GM21423 (cell line): Measurements from ENCODE around the gene PA2G4.

Experiments used
- ATAC-seq: cut with Tn5 transposase; IDR thresholded peaks from one replicate; pipeline ENCODE4 v1.9.1; 2021; ENCODE audit warnings: mild to moderate bottlenecking, moderate library complexity; ENCODE audit not compliant: unreplicated experiment

The PA2G4 gene

DNA sequence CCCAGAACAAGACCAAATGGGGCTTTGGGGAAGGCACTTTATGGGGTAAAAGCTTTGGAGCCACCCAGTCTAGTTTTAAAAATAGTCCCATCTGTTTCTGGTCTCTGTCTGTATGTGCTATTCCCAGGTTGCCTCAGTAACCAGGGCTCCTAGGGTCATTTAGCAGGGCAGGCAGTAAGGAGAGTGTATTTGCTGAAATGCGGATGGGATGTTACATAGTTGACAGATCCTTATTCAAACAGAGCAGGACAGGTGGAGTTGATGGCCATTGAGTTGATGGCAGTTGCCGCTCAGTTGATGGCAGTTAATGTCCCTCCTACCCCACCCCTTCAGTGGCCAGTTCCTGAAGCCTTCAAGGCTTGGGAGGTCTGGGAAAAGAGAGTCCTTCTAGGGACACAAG lies 18.3 kb downstream of the PA2G4 start:
- no peak for ATAC-seq

DNA sequence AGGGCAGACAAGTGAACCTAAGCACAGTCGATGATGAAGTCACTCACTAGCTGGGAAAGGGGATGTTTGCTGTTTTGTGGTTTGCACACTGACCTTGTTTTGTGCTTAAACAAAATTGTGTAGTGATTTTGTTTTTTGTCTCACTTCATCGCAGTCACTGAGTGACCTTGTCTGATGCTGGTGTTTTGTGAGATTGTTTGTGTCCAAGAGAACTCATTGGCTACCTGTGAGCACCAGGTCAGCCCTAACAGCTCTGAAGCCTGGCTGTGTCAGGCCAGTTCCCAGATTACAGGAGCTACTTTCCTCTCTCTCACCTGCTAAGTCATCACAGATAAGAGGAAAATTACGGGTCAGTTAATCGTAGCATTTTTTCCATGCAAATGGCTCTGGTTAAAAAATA lies 19.8 kb downstream of the PA2G4 start:
- ATAC-seq: no peak

DNA sequence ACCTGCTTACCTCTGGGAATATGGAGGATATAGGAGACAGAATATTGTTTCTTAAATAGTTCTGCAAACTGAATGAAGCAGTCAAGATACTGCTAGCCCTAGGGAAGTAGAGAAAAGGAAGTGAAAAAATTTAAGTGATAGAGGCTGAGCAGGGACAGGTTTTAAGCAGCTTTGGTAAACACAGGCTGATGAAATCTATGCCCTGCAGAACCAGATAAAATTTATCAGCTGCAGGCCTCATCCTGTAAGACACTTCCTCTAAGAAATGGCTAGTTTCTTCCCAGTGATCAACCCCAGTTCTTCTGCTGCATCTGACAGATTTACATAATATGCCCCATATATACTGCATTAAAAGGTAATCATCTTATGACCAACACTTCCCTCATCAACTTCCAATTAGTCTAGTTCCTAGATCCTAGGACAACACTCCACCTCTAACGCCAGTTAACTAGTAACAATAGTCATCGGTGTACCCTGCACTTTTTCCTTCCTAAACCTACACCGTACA lies 22.4 kb downstream of the PA2G4 start:
- no peak for ATAC-seq

DNA sequence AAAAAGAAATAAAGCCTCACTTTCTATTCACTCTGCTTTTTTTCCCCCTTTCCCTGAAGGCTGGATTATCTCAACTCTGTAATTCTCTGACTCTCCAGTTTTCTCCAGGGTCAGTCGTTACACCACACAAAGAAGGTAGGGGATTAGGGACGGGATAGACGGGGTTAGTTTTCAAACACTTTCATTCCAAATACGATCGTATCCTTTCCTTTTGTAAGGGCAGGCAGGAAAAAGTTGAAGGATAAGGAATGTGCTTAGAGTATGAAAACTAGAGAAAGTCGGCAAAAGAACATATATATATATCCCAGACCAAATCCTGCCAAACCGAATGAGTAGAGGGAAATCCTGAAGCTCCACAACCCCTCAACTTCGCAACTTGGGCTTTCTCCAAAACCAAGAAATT lies 23.1 kb downstream of the PA2G4 start:
- no peak for ATAC-seq

DNA sequence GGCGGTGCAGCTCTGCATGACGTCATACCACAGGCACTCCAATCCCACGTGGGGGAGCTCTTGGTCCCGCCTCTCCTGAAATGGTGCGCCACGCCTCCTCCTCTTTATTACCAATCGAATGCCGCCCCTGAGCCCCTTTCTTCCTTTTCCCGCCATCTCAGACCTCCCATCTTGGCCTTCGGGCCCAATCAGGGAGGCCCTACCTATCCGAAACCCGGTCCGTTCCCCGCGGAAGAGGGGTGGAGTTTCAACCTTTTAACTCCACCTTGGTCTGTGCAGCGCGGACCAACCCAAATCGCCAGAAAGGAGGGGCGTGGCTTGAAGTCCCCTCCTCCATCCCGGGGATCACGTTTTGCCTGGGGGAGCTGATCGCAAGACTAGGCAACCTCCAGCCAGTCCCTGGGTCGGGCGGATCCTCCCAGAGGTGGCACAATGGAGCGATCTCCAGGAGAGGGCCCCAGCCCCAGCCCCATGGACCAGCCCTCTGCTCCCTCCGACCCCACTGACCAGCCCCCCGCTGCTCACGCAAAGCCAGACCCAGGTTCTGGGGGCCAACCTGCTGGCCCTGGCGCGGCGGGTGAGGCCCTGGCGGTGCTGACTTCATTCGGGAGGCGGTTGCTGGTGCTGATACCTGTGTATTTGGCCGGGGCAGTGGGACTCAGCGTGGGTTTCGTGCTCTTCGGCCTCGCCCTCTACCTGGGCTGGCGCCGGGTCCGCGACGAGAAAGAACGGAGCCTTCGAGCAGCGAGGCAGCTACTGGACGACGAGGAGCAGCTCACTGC lies 23.7 kb downstream of the PA2G4 start, which contains the start of gene ESYT1:
Gene ESYT1 (plus strand): TSS at position 380 of the 782 bp plus-strand sequence. CDS start 53 bp downstream, at position 433.
- ATAC-seq: peak; percentile 86

DNA sequence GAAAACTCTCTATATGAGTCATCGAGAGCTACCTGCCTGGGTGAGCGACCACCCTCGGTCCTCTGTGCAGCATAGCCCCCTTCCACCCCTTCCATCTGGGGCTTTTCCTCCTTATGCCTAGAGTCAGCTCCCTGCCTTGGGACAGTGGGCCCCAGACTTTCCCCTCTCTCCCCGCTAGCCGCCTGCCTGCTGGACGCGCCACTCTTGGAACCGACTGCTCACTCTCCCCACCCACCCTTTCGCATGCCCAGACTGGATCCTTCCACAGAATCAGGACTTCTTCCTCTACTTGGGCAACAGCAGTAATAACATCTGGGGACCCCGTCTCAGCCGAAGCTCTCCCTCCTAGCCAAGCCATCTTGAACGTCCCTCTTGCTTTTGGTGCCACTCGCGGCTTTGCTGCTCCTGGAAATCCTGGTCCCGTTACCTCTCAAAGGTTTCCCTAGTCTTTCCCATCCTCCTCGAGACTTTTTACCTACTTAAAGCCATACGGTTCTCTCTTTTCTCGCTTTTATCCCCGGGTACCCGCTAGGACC lies 24.4 kb downstream of the PA2G4 start:
- ATAC-seq: no peak

DNA sequence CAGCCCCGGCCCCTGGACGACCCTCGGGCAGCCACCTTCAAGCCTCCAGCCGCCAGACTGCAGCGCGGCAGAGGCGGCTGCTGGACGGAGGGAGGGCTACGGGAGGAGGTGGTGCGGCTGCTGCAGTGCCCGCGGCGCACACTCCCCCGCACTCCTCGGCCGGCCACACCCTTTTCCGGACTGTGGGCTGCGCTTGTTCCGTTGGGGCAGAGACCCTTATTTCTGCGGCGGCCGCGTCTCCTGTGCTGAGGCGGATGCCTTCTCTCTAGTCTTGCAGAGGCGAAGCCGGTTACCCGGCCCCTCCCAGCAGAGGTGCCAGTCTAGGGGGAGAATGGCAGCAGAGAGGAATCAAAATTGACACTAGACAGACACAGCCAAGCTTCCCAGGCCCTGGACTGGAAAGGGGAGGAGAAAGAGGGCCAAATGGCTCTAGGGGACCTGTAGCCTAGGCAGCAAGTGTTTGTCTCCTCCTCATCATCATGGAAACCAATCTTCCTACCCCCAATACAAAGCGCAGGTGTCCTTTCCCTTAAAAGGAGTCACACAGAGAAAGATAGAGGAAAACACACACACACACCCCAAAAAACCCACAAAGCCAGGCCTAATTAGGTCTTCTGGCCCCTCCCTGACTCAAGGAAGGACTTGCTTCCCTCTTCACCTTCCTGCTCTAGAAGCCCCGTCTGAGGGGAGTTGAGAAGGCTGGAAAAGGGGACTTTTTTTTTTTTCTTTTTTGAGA lies 25.0 kb downstream of the PA2G4 start:
- no peak for ATAC-seq

DNA sequence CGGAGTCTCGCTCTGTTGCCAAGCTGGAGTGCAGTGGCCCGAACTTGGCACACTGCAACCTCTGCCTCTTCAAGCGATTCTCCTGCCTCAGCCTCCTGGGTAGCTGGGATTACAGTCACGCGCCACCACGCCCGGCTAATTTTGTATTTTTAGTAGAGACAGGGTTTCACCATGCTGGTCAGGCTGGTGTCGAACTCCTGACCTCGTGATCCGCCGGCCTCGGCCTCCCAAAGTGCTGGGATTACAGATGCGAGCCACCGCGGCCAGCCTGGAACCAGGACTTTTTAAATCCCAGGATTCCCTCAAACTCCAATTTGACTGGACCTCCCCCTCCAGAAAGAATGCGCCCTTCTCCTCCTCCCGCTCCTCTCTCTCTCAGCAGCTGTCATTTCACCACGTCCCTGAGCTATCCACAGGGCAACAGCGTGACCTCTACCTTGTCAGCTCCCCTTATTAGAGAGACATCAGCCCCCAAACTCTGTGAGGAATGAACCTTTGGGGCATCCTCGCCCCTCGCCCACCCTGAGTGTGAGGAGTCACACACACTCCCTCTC lies 25.7 kb downstream of the PA2G4 start:
- no peak for ATAC-seq

DNA sequence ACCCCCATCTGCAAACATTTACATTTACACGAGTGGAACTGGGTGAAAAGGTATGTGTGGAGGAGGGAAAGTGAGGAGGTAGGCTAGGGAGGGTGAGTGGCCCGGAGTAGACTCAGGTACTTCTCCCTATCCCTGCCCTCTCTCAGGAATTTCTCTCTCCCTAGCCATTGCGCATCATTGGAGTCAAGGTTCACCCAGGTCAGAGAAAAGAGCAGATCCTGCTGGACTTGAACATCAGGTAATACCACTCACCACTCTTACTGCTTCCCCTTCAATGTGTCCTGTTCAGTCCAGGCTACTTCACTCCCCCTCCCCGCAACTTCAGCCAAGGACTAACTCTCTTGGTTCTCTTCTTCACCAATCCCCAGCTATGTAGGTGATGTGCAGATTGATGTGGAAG lies 26.5 kb downstream of the PA2G4 start:
- ATAC-seq: no peak

DNA sequence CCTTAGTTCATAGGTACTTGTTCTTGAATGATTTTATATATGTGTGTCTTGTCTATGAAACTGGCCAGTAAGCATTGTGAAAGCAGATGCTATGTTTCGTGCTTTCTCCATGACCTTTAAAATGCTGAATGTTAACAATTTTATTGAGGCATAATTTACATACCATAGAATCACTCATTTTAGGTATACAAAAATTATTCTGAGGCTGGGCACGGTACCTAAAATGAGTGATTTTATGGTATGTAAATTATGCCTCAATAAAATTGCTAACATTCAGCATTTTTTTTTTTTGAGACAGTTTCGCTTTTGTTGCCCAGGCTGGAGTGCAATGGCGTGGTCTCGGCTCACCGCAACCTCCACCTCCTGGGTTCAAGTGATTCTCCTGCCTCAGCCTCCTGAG lies 30.5 kb downstream of the PA2G4 start:
- ATAC-seq: no peak

DNA sequence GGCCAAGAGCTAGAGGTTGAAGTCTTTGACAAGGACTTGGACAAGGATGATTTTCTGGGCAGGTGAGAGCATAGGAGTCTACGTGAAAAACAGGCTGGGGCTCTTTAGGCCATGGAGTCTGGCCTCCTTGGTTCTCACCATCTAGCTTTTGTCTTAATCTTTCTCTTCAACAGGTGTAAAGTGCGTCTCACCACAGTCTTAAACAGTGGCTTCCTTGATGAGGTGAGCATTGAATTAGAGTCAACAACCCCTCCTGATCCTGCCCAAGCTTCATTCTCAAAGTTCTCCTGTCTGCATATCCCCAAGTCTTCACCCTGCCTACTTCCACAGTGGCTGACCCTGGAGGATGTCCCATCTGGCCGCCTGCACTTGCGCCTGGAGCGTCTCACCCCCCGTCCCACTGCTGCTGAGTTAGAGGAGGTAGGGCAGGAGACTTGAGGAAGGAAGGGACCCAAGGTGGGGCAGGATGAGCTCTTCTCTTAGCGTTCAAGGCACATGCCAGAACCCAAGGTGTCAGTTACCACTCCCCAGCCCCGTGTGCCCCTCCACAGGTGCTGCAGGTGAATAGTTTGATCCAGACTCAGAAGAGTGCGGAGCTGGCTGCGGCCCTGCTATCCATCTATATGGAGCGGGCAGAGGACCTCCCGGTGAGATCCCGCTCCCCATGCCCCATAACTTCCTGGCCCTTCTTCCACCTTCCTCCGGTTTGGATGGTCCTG lies 33.7 kb downstream of the PA2G4 start:
- no peak for ATAC-seq

DNA sequence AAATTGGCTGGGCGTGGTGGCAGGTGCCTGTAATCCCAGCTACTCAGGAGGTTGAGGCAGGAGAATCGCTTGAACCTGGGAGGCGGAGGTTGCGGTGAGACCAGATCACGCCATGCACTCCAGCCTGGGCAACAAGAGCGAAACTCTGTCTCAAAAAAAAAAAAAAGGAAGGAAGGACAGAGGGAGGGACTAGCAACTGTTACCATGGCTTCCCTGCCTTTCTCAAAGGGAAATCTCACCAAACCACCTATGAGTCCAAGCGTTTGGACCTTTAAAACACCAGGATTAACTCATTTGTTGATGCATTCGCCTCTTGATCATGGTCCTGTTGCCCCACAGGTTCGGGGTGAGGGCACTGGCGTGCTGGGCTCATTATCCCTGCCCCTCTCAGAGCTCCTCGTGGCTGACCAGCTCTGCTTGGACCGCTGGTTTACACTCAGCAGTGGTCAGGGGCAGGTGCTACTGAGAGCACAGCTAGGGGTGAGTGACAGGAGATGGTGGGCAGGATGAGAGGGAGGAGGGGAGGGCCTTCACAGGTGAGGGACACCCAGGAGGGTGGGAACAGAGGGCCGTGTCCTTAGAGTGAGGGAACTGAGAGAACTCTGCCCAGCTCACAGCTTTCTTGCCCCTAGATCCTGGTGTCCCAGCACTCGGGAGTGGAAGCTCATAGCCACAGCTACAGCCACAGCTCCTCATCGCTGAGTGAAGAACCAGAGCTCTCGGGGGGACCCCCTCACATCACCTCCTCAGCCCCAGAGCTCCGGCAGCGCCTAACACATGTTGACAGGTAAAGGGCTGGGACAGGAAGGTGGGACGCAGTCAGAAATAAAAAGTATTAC lies 37.8 kb downstream of the PA2G4 start:
- no peak for ATAC-seq

DNA sequence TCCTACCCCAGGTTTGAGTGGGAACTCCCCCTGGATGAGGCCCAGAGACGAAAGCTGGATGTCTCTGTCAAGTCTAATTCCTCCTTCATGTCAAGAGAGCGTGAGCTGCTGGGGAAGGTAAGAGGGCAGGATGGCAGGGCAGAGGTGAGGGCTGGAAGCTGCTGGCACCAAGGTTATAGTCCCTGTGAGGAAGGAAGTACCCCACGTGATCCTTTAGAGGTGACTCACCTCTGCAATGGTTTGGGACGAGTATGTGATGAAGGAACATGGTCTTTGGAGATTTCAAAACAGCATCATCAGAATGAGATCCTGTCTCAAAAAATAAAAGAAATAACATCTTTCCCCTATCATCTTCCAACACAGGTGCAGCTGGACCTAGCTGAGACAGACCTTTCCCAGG lies 38.9 kb downstream of the PA2G4 start:
- ATAC-seq: no peak

DNA sequence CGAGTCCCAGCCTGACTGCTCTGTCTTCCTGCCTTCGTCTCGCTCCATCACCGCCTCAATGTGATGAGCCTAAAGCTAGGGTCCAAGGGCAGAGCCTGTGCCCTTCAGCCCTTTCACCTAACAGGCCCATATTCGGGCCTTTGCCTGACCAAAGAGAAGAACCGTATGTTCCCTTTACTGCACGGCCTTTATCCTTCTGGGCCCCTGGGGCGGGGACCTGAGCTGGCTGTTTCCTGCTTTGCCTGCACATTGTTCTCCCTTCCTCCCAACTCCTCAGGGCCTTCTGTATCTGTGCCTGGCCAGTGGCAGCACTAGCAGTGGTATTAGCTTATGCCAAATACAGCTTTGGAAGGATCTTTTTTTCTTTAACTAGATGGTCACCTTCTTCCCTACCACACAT lies 39.5 kb downstream of the PA2G4 start:
- no peak for ATAC-seq

DNA sequence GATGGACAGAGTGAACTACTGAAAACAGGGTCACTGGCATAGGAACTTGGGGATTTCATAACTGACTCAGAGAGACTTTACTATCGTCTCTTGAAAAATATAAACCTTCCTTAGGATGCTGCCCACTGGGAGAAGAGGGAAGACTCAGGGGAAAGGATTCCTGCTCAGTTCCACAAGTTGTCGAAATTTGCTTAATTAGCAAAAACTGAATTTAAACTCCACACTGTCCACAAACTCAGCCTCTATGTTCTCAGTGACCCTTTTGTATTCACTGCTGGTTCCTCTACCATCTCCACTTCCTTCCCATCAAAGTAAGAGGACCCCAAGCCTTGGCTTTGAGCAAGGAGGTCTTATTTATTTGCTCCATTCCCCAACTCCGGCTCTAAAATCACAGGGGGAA lies 40.9 kb downstream of the PA2G4 start:
- ATAC-seq: no peak

DNA sequence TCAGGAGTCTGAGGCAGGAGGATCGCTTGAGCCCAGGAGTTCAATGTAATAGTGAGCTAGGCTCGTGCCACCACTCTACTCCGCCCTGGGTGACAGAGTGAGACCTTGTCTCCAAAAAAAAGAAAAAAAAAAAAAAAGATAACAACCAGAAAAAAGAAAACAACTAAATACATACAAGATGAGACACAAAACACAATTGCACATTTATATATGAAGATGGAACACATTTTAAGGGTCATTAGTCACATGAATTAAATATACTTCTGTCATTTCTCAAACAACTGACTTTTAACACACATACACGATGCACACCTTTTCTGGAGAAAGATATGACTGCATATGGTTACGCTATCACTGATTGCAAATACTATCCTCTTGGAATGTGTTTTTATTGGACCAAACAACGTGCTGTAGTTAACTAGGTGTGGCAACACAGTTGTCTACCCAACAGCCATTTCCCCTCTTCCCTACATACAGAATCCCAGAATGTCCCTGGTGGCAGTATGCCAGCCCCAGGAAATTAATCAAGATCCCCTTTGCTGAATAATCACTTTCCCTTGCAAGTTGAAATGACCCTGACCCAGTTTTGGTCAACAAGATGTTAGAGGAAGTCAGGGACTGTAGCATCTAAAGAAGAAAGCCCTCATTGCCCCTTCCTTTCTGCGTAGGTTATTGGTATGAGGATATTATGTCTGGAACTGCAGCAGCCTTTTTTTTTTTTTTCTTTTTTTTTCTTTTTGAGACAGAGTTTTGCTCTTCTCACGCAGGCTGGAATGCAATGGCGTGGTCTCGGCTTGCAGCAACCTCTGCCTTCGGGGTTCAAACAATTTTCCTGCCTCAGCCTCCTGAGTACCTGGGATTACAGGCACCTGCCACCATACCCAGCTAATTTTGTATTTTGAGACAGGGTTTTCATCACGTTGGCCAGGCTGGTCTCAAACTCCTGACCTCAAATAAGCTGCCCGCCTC lies 42.4 kb downstream of the PA2G4 start:
- ATAC-seq: no peak

DNA sequence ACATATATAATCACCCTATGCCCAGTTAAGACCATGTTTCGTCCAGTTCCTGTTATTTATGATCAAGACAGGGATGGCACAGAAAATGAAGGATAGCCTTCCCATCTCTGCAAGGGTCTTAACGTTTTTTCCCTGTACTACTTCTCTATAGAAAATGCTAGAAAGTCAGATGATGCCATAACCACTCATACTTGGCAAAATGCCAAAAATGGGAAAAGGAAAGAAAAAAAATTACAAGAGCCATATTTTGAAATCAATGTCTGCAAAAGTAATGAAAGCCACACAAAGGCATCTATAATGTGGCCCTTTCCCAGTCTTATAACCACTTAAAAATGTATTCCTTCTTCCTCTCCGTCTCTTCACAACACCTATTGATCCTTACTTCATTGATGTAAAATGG lies 46.2 kb downstream of the PA2G4 start:
- ATAC-seq: no peak

DNA sequence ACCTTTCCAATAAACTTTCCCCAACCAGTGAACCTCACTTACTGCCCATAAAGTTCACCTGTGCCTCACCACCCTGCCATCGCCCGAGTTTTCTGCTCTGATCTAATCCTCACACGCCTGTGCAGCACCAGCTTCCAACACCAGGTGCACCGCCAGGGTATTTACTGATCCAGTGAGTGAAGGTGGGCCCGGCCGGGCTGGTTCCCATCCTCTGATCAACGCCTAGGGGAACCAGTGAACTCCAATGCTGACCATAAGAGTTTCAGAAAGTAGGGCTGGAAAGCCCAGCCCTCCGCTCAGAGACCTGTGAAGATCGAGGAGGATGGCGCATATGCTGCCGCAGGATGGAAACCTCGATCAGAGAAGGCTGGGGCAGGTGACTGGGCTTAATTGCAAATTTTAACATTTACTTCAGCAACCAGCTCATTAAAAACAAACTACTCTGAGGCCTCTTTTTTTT lies 47.3 kb downstream of the PA2G4 start:
- ATAC-seq: peak; percentile 41
